T-cell (primary cell): ENCODE data around the gene ENPP6. TPM values are rescaled to one million over a fixed set of nuclear protein-coding genes. Genes with fewer than 3 reads are reported as not detected.
"Not testable (repeated sequence)": the region's sequence is repeated elsewhere in the genome, so short reads cannot be mapped to it uniquely, and the experiment has no call there.

ENCODE experiments used
- ATAC-seq, 4 experiments: fragments of 200-7000 bp in 3 of 4; fragments of 150-1000 bp in 1 of 4; cut with Tn5 transposase; replicated peaks in 1 of 4; 1 replicate in 3 of 4; 2 replicates in 1 of 4; pipeline ENCODE4 v1.10.0; 2021; ENCODE audit warnings: moderate library complexity in 3 of 4, mild to moderate bottlenecking in 2 of 4, moderate number of reproducible peaks in 1 of 4
- CTCF ChIA-PET, 2 donors: fragments of 300-600 bp; sonication (Branson Sonifier 250); formaldehyde crosslinking; loops; one replicate each; lab custom pipeline; 2022; ENCODE audit warnings: antibody characterized with exemption in 2 of 2; lab: Charles Lee
- POLR2A ChIA-PET, 2 donors: fragments of 300-600 bp; sonication (Branson Sonifier 250); formaldehyde crosslinking; loops; one replicate each; lab custom pipeline; 2022; ENCODE audit warnings: antibody characterized with exemption in 2 of 2; lab: Charles Lee
- DNase-seq, 35 experiments: peaks; one replicate each; pipeline versions ENCODE4 v3.0.0 to v3.0.0-alpha.2; 2013 to 2023
- H3K27ac ChIP-seq: one replicate; pipeline ENCODE4 v1.5.1; 2013; ENCODE audit warnings: low read length
- H3K27me3 ChIP-seq, 2 experiments: replicated peaks in 1 of 2; 1 replicate in 1 of 2; 2 replicates in 1 of 2; pipeline versions ENCODE4 v1.6.1 to v1.7.0; 2013; ENCODE audit warnings: low read length in 1 of 2, mixed read lengths in 1 of 2; ENCODE audit not compliant: control insufficient read depth in 2 of 2, insufficient read depth in 2 of 2; ENCODE audit errors: extremely low read depth in 1 of 2
- H3K36me3 ChIP-seq, 2 donors: 1 replicate in 1 of 2; 2 replicates in 1 of 2; pipeline versions ENCODE4 v1.6.1 to v1.7.0; 2013; ENCODE audit warnings: low read length in 1 of 2; ENCODE audit not compliant: control insufficient read depth in 2 of 2, insufficient read depth in 1 of 2; ENCODE audit errors: extremely low read depth in 1 of 2
- H3K4me1 ChIP-seq, 2 experiments: 1 replicate in 1 of 2; 2 replicates in 1 of 2; pipeline versions ENCODE4 v1.6.1 to v1.7.0; 2013; ENCODE audit warnings: low read length in 2 of 2, mixed read lengths in 1 of 2; ENCODE audit not compliant: insufficient read depth in 2 of 2, control insufficient read depth in 1 of 2; ENCODE audit errors: extremely low read depth in 1 of 2
- H3K4me3 ChIP-seq, 2 donors: 1 replicate in 1 of 2; 2 replicates in 1 of 2; pipeline versions ENCODE4 v1.5.1 to v1.7.0; 2013; ENCODE audit warnings: mild to moderate bottlenecking in 2 of 2, low read length in 1 of 2, moderate library complexity in 1 of 2; ENCODE audit not compliant: control insufficient read depth in 1 of 2; ENCODE audit errors: extremely low read depth in 1 of 2
- H3K9me3 ChIP-seq: 2 replicates; pipeline ENCODE4 v1.7.0; 2013
- H3K27ac Mint-ChIP-seq, 2 donors: one replicate each; pipeline ENCODE4 v1.8.0; 2020 to 2021; ENCODE audit warnings: mild to moderate bottlenecking in 2 of 2, mixed read lengths in 2 of 2
- H3K27me3 Mint-ChIP-seq, 2 donors: one replicate each; pipeline ENCODE4 v1.8.0; 2021 to 2022; ENCODE audit warnings: mixed read lengths in 2 of 2
- H3K36me3 Mint-ChIP-seq: one replicate; pipeline ENCODE4 v1.8.0; 2021; ENCODE audit warnings: mixed read lengths
- H3K4me1 Mint-ChIP-seq, 3 donors: one replicate each; pipeline ENCODE4 v1.8.0; 2020 to 2022; ENCODE audit warnings: mixed read lengths in 3 of 3, mild to moderate bottlenecking in 1 of 3
- H3K4me3 Mint-ChIP-seq, 3 donors: one replicate each; pipeline ENCODE4 v1.8.0; 2020 to 2022; ENCODE audit warnings: mild to moderate bottlenecking in 3 of 3, mixed read lengths in 3 of 3, moderate library complexity in 3 of 3
- H3K9me3 Mint-ChIP-seq, 3 donors: one replicate each; pipeline ENCODE4 v1.8.0; 2020 to 2022; ENCODE audit warnings: mixed read lengths in 3 of 3
- WGBS: methylation state at CpG from one replicate; pipeline ENCODE4 v1.1.5; 2013; ENCODE audit warnings: missing lambda C conversion rate; ENCODE audit not compliant: insufficient coverage; 5-methylcytosine and 5-hydroxymethylcytosine counted together
- total RNA-seq, 35 experiments: library from RNA in 6 of 35; stranded (reverse) in 6 of 35; fragments of 120-200 nt in 1 of 35; gene quantifications; one replicate each; pipeline versions ENCODE4 v1.2.1 to v1.2.4 and lab custom pipeline; 2013 to 2026

The ENPP6 gene
- total RNA-seq, 5 donors from 2014 or later (not counting 1 experiment from before 2014, with no cell fraction given): not detected

DNA sequence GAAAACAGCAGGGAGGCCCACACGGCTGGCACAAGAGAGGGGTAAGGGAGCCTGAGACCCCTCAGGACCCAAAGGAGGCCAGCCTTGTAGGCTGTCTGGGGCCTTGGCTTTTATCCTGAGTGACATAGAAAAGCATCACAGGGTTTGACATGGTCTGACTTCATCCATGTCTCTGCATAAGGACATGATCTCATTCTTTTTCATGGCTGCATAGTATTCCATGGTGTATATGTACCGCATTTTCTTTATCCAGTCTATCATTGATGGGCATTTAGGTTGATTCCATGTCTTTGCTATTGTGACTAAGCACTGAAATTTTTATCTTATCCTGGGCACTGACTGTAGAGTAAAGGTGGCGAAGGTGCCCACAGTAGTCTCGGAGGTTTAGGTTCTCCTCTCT is 166.4 kb downstream of the ENPP6 start:
- WGBS: no CpG with 5 or more reads among the region's 4 CpGs
- H3K36me3 Mint-ChIP-seq, DNase-seq, H3K4me1 Mint-ChIP-seq, H3K27ac ChIP-seq, H3K9me3 ChIP-seq, H3K27ac Mint-ChIP-seq, H3K36me3 ChIP-seq, H3K4me1 ChIP-seq, CTCF ChIA-PET, ATAC-seq, H3K4me3 ChIP-seq, H3K4me3 Mint-ChIP-seq, POLR2A ChIA-PET: not testable (repeated sequence)
- H3K27me3 ChIP-seq: peaks cover 0 to 13% of the 10 kb centered on the region in 2 experiments
- H3K27me3 Mint-ChIP-seq: peaks cover 20 to 27% of the 10 kb centered on the region in 2 donors
- H3K9me3 Mint-ChIP-seq: peaks cover 7 to 15% (median 10%) of the 10 kb centered on the region in 3 donors

DNA sequence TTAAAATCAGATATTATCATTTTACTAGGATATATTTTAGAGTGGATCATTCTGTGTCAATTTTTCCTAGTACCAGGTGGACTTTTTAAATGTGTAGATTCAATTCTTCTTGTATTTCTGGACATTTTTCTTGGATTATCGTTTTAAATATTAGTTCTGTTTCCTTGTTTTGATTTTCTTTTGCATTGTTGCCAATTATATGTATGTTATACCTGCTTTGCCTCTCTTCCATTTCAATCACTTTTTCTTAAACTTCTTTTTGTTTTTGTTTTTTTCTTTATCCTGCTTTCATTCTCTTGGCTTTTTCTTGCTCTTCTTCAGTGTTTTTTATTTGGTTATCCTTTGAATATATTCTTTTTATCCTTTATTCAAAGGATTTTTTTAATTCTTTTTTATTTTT is 171.5 kb downstream of the ENPP6 start:
- Mint-ChIP-seq H3K4me3 (no peak overlapping the region), H3K9me3 (peaks cover 9 to 18% (median 14%) of the 10 kb centered on the region in 3 donors), H3K36me3 (no peaks in the 10 kb centered on the region), H3K27ac (no peak overlapping the region), H3K27me3 (peaks cover 22 to 27% of the 10 kb centered on the region in 2 donors), H3K4me1 (no peaks in the 10 kb centered on the region)
- WGBS: no CpG with 5 or more reads among the region's 1 CpG
- ChIA-PET CTCF (no interaction called here), POLR2A (no interaction called here)
- DNase-seq (no peak), ATAC-seq (no peak)
- no peak overlapping the region for H3K4me3 ChIP-seq
- peaks cover 4% of the 10 kb centered on the region for H3K9me3 ChIP-seq
- no peaks in the 10 kb centered on the region for H3K4me1 ChIP-seq
- peaks cover 0 to 5% of the 10 kb centered on the region in 2 experiments for H3K27me3 ChIP-seq
- H3K36me3 ChIP-seq: no peaks in the 10 kb centered on the region
- no peak overlapping the region for H3K27ac ChIP-seq

- Histone ChIP-seq H3K4me3 (no peak overlapping the region), H3K9me3 (peaks cover 4% of the 10 kb centered on the region), H3K27me3 (peaks cover 0 to 12% of the 10 kb centered on the region in 2 experiments), H3K27ac (no peak overlapping the region), H3K36me3 (no peaks in the 10 kb centered on the region), H3K4me1 (peaks cover 0 to 4% of the 10 kb centered on the region in 2 experiments)
- Mint-ChIP-seq H3K27ac (no peak overlapping the region), H3K36me3 (no peaks in the 10 kb centered on the region), H3K9me3 (peaks cover 2 to 7% (median 2%) of the 10 kb centered on the region in 3 donors), H3K4me3 (peak overlapping the region in 1 of 3 donors; percentile 66), H3K27me3 (peaks cover 36 to 38% of the 10 kb centered on the region in 2 donors), H3K4me1 (peaks cover 5 to 11% (median 10%) of the 10 kb centered on the region in 3 donors)
- ATAC-seq: no peak
- no peak for DNase-seq
- 88% methylated on average over 4 of the region's 10 CpGs for WGBS
- POLR2A ChIA-PET: no interaction called here
- CTCF ChIA-PET: no interaction called here
These were observed 176.5 kb downstream of the ENPP6 start for GRCh38 chr4:184041156-184041555.

GRCh38 chr4:184039963-184040383 is 177.7 kb downstream of the ENPP6 start:
- WGBS: 34% methylated on average over 20 of the region's 22 CpGs
- Histone ChIP-seq H3K9me3 (no peaks in the 10 kb centered on the region), H3K36me3 (no peaks in the 10 kb centered on the region), H3K4me3 (peak overlapping the region; percentile 7 to 68), H3K27ac (no peak overlapping the region), H3K4me1 (peaks cover 0 to 4% of the 10 kb centered on the region in 2 experiments), H3K27me3 (peaks cover 0 to 12% of the 10 kb centered on the region in 2 experiments)
- Mint-ChIP-seq H3K27ac (no peak overlapping the region), H3K27me3 (peaks cover 40 to 41% of the 10 kb centered on the region in 2 donors), H3K4me3 (peak overlapping the region in 2 of 3 donors; percentile 14 to 66), H3K9me3 (no peaks in the 10 kb centered on the region), H3K4me1 (peaks cover 5 to 11% (median 10%) of the 10 kb centered on the region in 3 donors), H3K36me3 (no peaks in the 10 kb centered on the region)
- ATAC-seq (peak in 1 of 4 experiments; percentile 56), DNase-seq (peak in 2 of 35 experiments; percentile 2 to 3)
- CTCF ChIA-PET: no interaction called here
- POLR2A ChIA-PET: no interaction called here
